Measurements from ENCODE around the gene MCEMP1. TPM values are rescaled to one million over a fixed set of nuclear protein-coding genes. Genes with fewer than 3 reads are reported as not detected.

Gene MCEMP1
- total and polyA plus RNA-seq, 2 of the 13 experiments (the other 11 are each of a cell fraction or from before 2014, with no cell fraction given), result not detected

DNA sequence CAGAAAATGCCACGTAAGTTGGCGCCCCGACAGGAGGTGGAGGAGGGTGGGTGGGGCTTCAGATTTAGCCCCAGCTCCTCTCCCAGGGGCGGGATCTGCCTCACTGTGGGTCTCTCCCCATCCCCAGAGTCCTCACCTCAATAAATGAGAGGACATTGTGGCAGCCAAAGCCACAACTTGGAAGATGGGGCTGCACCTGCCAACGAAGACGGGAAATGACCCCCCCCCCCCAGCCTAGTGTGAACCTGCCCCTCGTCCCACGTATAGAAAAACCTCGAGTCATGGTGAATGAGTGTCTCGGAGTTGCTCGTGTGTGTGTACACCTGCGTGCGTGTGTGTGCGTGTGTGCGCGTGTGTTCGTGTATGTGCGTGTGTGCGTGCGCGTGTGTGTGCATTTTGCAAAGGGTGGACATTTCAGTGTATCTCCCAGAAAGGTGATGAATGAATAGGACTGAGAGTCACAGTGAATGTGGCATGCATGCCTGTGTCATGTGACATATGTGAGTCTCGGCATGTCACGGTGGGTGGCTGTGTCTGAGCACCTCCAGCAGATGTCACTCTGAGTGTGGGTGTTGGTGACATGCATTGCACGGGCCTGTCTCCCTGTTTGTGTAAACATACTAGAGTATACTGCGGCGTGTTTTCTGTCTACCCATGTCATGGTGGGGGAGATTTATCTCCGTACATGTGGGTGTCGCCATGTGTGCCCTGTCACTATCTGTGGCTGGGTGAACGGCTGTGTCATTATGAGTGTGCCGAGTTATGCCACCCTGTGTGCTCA is 2.3 kb downstream of the MCEMP1 start (continued):
- TF ChIP-seq, protein P1, sequence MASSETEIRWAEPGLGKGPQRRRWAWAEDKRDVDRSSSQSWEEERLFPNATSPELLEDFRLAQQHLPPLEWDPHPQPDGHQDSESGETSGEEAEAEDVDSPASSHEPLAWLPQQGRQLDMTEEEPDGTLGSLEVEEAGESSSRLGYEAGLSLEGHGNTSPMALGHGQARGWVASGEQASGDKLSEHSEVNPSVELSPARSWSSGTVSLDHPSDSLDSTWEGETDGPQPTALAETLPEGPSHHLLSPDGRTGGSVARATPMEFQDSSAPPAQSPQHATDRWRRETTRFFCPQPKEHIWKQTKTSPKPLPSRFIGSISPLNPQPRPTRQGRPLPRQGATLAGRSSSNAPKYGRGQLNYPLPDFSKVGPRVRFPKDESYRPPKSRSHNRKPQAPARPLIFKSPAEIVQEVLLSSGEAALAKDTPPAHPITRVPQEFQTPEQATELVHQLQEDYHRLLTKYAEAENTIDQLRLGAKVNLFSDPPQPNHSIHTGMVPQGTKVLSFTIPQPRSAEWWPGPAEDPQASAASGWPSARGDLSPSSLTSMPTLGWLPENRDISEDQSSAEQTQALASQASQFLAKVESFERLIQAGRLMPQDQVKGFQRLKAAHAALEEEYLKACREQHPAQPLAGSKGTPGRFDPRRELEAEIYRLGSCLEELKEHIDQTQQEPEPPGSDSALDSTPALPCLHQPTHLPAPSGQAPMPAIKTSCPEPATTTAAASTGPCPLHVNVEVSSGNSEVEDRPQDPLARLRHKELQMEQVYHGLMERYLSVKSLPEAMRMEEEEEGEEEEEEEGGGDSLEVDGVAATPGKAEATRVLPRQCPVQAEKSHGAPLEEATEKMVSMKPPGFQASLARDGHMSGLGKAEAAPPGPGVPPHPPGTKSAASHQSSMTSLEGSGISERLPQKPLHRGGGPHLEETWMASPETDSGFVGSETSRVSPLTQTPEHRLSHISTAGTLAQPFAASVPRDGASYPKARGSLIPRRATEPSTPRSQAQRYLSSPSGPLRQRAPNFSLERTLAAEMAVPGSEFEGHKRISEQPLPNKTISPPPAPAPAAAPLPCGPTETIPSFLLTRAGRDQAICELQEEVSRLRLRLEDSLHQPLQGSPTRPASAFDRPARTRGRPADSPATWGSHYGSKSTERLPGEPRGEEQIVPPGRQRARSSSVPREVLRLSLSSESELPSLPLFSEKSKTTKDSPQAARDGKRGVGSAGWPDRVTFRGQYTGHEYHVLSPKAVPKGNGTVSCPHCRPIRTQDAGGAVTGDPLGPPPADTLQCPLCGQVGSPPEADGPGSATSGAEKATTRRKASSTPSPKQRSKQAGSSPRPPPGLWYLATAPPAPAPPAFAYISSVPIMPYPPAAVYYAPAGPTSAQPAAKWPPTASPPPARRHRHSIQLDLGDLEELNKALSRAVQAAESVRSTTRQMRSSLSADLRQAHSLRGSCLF (CRISPR knock-in tag; IDR thresholded peaks at IDR 0.05; ENCODE audit: borderline replicate concordance), result no peak
- TF ChIP-seq ARID2 (CRISPR knock-in tag; IDR thresholded peaks at IDR 0.05; ENCODE audit: borderline replicate concordance), result no peak
- TF ChIP-seq MYC (CRISPR knock-in tag; IDR thresholded peaks at IDR 0.05; ENCODE audit: borderline replicate concordance), result no peak
- no peak for TF ChIP-seq BCL6 (CRISPR knock-in tag; IDR thresholded peaks at IDR 0.05)
- no peak for TF ChIP-seq ZNF816 (CRISPR knock-in tag; IDR thresholded peaks at IDR 0.05; ENCODE audit: borderline replicate concordance)
- no peak for TF ChIP-seq ZNF572 (CRISPR knock-in tag; IDR thresholded peaks at IDR 0.05)
- no peak for TF ChIP-seq ZNF430 (CRISPR knock-in tag; IDR thresholded peaks at IDR 0.05)
- no peak for TF ChIP-seq TOPORS (CRISPR knock-in tag; IDR thresholded peaks at IDR 0.05)

Data from HepG2 (cell line).